ENCODE results near the gene INPP5E. TPM values are rescaled to one million over a fixed set of nuclear protein-coding genes. Genes with fewer than 3 reads are reported as not detected.

The INPP5E gene
- total RNA-seq, 3 donors from 2014 or later, result 9.5 to 14.4 (median 9.6) TPM

DNA sequence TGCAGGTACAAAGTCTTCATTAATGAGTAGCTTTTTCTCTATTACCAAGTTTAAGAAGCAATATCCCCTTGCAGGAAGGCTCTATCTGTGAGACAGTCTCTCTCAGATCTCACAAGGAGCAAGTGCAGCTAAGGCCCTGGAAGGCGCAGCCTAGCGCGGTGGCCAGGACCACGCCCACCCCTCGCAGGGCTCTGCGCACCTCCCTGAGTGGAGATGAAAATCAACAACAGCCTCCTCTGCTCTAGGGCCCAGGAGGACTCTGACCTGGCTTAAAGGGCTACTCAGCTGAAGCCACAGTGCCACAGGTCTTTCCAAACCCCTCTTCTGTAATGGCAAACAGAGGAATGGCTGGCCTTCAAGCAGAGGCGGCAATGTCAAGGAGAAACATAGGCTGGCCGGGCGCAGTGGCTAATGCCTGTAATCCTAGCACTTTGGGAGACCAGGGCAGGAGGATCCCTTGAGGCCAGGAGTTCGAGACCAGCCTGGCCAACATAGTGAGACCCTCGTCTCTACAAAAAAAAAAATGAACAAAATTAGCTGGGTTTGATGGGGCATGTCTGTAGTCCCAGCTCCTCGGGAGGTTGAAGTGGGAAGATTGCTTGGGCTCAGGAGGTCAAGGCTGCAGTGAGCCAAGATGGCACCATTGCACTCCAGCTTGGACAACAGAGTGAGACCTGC, 31.3 kb upstream of the INPP5E start:
- Histone ChIP-seq H3K4me1 (ENCODE audit: low read depth) (no peaks in the 10 kb centered on the region), H3K9me3 (no peaks in the 10 kb centered on the region), H3K36me3 (ENCODE audit: low read depth) (peaks cover 3% of the 10 kb centered on the region), H3K4me3 (no peak overlapping the region)
- TF ChIP-seq CTCF (IDR thresholded peaks at IDR 0.05), result no peak
- DNase-seq (no peak), ATAC-seq (no peak)
- intact Hi-C loops (cut with DNase I, micrococcal nuclease), result no loop called here

DNA sequence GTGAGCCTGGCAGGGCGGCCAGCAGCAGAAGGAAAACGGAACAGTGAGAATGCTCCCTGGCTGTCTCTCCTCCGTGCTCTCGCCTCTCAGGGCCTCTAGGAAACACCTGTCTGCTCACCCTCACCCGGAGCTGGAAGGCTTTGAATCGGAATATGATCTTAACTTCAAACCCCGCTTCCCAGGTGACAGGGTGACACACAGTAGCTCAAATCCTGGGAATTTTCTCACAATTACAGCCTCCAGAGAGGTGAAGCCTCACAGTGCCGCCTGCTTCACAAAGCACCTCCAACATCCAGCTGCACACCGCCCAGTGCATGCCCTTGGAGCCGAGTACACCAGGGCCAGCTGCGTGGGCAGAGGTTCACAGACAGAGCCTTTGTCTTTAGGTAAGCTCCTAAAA, 30.7 kb upstream of the INPP5E start:
- no peak for TF ChIP-seq CTCF (IDR thresholded peaks at IDR 0.05)

GRCh38 chr9:136467766-136468165, 28.1 kb upstream of the INPP5E start:
- ATAC-seq (no peak), DNase-seq (no peak)
- intact Hi-C loops (cut with DNase I, micrococcal nuclease), result loop anchor here in 1 of 2 donors (5.0 kb wide), 1 partner anchor 140 kb away; the partner anchor contains the start of gene GPSM1
- no peak for TF ChIP-seq CTCF (IDR thresholded peaks at IDR 0.05)
- no peaks in the 10 kb centered on the region for H3K4me1 ChIP-seq (ENCODE audit: low read depth)
- no peaks in the 10 kb centered on the region for H3K9me3 ChIP-seq
- H3K36me3 ChIP-seq (ENCODE audit: low read depth), result peaks cover 10% of the 10 kb centered on the region
- no peak overlapping the region for H3K4me3 ChIP-seq

More for the DNA sequence above, 30.7 kb upstream of the INPP5E start:
- intact Hi-C loops (cut with DNase I, micrococcal nuclease), result no loop called here
- no peak for ATAC-seq
- Histone ChIP-seq H3K4me1 (ENCODE audit: low read depth) (no peaks in the 10 kb centered on the region), H3K36me3 (ENCODE audit: low read depth) (peaks cover 3% of the 10 kb centered on the region), H3K4me3 (no peak overlapping the region), H3K9me3 (no peaks in the 10 kb centered on the region)
- DNase-seq, result no peak

GRCh38 chr9:136466155-136466541, 26.5 kb upstream of the INPP5E start:
- no peaks in the 10 kb centered on the region for H3K4me1 ChIP-seq (ENCODE audit: low read depth)
- no peaks in the 10 kb centered on the region for H3K9me3 ChIP-seq
- H3K4me3 ChIP-seq, result no peak overlapping the region
- DNase-seq (no peak), ATAC-seq (no peak)
- H3K36me3 ChIP-seq (ENCODE audit: low read depth), result peaks cover 10% of the 10 kb centered on the region
- TF ChIP-seq CTCF (IDR thresholded peaks at IDR 0.05), result no peak
- intact Hi-C loops (cut with DNase I, micrococcal nuclease), result loop anchor here in 1 of 2 donors (5.0 kb wide), 1 partner anchor 139 kb away; the partner anchor contains the start of gene GPSM1

DNA sequence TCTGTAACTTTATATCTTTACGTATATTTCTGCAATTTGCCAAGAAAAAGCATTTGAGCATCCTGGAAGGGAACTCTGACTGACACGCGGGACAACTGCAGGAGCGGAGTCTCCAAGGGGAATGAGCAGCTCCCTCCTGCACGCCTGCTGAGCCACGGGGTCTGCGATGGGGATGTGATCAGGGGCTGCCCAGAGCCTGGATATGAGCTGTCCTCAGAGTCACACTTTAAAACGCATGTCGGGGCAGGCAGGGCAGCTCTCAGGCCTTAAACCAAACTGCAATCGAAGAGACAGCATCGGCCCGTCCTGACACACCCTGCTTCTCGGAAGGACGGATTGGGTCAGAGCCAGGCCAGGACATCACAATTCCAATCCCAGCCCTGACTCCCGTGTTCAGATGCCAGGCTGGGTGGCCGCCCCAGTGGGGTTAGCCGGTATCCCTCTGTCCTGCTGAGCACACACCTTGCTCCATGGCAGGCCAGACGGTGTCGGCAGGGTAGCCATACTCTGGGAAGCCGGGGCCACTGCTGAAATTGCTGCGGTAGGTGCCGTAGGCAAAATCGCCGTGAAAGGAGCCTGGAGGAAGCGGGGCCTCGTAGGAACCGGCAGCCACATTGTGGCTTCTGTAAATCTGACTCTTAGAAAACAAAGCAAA, 26.0 kb upstream of the INPP5E start:
- Histone ChIP-seq H3K4me1 (ENCODE audit: low read depth) (no peaks in the 10 kb centered on the region), H3K36me3 (ENCODE audit: low read depth) (peaks cover 10% of the 10 kb centered on the region), H3K9me3 (no peaks in the 10 kb centered on the region), H3K4me3 (no peak overlapping the region)
- ATAC-seq (no peak), DNase-seq (no peak)
- TF ChIP-seq CTCF (IDR thresholded peaks at IDR 0.05), result no peak
- intact Hi-C loops (cut with DNase I, micrococcal nuclease), result loop anchor here in 1 of 2 donors (5.0 kb wide), 1 partner anchor 138 kb away; the partner anchor contains the start of gene GPSM1
